Neural cell (in vitro differentiated cells): ENCODE results near the gene TOX2. TPM values are rescaled to one million over a fixed set of nuclear protein-coding genes. Genes with fewer than 3 reads are reported as not detected.

Experiments used
- H2AFZ ChIP-seq: fragments of 200-600, 300-800 bp; sonication (generic), shearing (Covaris generic); 2 replicates; pipeline ENCODE4 v1.6.0; 2014; ENCODE audit warnings: low read depth, mild to moderate bottlenecking, antibody characterized with exemption, low read length, moderate library complexity
- H3F3A ChIP-seq: fragments of 200-600 bp; shearing (Covaris generic); 2 replicates; pipeline ENCODE4 v1.6.1; 2016; ENCODE audit warnings: mild to moderate bottlenecking, moderate library complexity, mixed read lengths, antibody characterized with exemption, low read length; ENCODE audit not compliant: insufficient read depth, poor library complexity, severe bottlenecking
- H3K27ac ChIP-seq: fragments of 200-600, 300-800 bp; sonication (generic), shearing (Covaris generic); 2 replicates; pipeline ENCODE4 v1.5.1; 2014; ENCODE audit warnings: mild to moderate bottlenecking, low read length, moderate library complexity
- H3K27me3 ChIP-seq: fragments of 300-800, 200-600 bp; sonication (generic), shearing (Covaris generic); 2 replicates; pipeline ENCODE4 v1.6.0; 2014; ENCODE audit warnings: mild to moderate bottlenecking, low read depth, low read length, moderate library complexity; ENCODE audit not compliant: insufficient read depth
- H3K36me3 ChIP-seq: fragments of 300-800, 200-600 bp; sonication (generic), shearing (Covaris generic); 2 replicates; pipeline ENCODE4 v1.5.1; 2014; ENCODE audit warnings: mild to moderate bottlenecking, antibody characterized with exemption, low read length, moderate library complexity; ENCODE audit not compliant: insufficient read depth
- H3K4me2 ChIP-seq: fragments of 300-800, 200-600 bp; sonication (generic), shearing (Covaris generic); 2 replicates; pipeline ENCODE4 v1.6.0; 2014; ENCODE audit warnings: mild to moderate bottlenecking, low read length
- H3K4me3 ChIP-seq: fragments of 300-800, 200-600 bp; sonication (generic), shearing (Covaris generic); 2 replicates; pipeline ENCODE4 v1.5.1; 2014; ENCODE audit warnings: mild to moderate bottlenecking, low read length, moderate library complexity
- H3K79me2 ChIP-seq: fragments of 200-600 bp; shearing (Covaris generic); replicated peaks from 2 replicates; pipeline ENCODE4 v1.6.0; 2014; ENCODE audit warnings: mild to moderate bottlenecking, low read length, moderate library complexity; ENCODE audit not compliant: insufficient read depth
- H3K9ac ChIP-seq: fragments of 300-800, 200-600 bp; sonication (generic), shearing (Covaris generic); 2 replicates; pipeline ENCODE4 v1.6.1; 2016; ENCODE audit warnings: mild to moderate bottlenecking, low read length, mixed read lengths
- H3K9me2 ChIP-seq: fragments of 200-600 bp; shearing (Covaris generic); 2 replicates; pipeline ENCODE4 v1.6.1; 2016; ENCODE audit warnings: mild to moderate bottlenecking, low read length, mixed read lengths; ENCODE audit not compliant: insufficient read depth
- H3K9me3 ChIP-seq: fragments of 200-600, 300-800 bp; sonication (generic), shearing (Covaris generic); 2 replicates; pipeline ENCODE4 v1.6.1; 2016; ENCODE audit warnings: mild to moderate bottlenecking, mixed run types, low read length, moderate library complexity, mixed read lengths
- H4K20me1 ChIP-seq: fragments of 200-600 bp; shearing (Covaris generic); 2 replicates; pipeline ENCODE4 v1.6.1; 2016; ENCODE audit warnings: mild to moderate bottlenecking, mixed run types; ENCODE audit not compliant: insufficient read depth
- EP300 ChIP-seq: fragments of 450-650 bp; conservative IDR thresholded peaks from 2 replicates; pipeline ENCODE4 v1.6.1; 2014; ENCODE audit warnings: antibody characterized with exemption, mild to moderate bottlenecking, moderate library complexity; ENCODE audit not compliant: poor library complexity, severe bottlenecking
- EZH2 ChIP-seq: fragments of 200-600, 300-800 bp; shearing (Covaris generic), sonication (generic); IDR thresholded peaks from 2 replicates; pipeline ENCODE4 v1.6.1; 2014; ENCODE audit warnings: antibody characterized with exemption, low read length, borderline replicate concordance, mild to moderate bottlenecking; ENCODE audit not compliant: insufficient read depth, poor library complexity, severe bottlenecking
- MXI1 ChIP-seq: fragments of 450-650 bp; conservative IDR thresholded peaks from 2 replicates; pipeline ENCODE4 v1.6.1; 2014; ENCODE audit warnings: antibody characterized with exemption, mild to moderate bottlenecking; ENCODE audit not compliant: poor library complexity, severe bottlenecking
- POLR2AphosphoS5 ChIP-seq: IDR thresholded peaks from 2 replicates; pipeline ENCODE4 v1.6.1; 2012
- RAD21 ChIP-seq: fragments of 450-650 bp; conservative IDR thresholded peaks from 2 replicates; pipeline ENCODE4 v1.6.1; 2014; ENCODE audit warnings: antibody characterized with exemption, mild to moderate bottlenecking, moderate library complexity
- SMC3 ChIP-seq: fragments of 450-650 bp; conservative IDR thresholded peaks from 2 replicates; pipeline ENCODE4 v1.6.1; 2014; ENCODE audit warnings: antibody characterized with exemption, mild to moderate bottlenecking, moderate library complexity; ENCODE audit not compliant: poor library complexity
- TAF1 ChIP-seq: IDR thresholded peaks from 2 replicates; pipeline ENCODE4 v1.6.1; 2012; ENCODE audit warnings: low read depth
- polyA plus RNA-seq: library from polyadenylated mRNA; depleted of rRNA; stranded (reverse); fragments of >200 nt; gene quantifications from 2 replicates; pipeline ENCODE4 v1.2.3, GENCODE V29; 2014
- TF ChIP-seq, protein P1 (sequence below): fragments of 450-650 bp; IDR thresholded peaks from 2 replicates; pipeline ENCODE4 v1.5.1; 2014; ENCODE audit warnings: antibody characterized with exemption, mild to moderate bottlenecking, moderate library complexity; ENCODE audit not compliant: poor library complexity, severe bottlenecking
- TF ChIP-seq, protein P2 (sequence below): IDR thresholded peaks from 2 replicates; pipeline ENCODE4 v1.6.1; 2012; ENCODE audit warnings: borderline replicate concordance

TOX2 gene
- polyA plus RNA-seq, 1 donor from 2014 or later: 0.89 TPM

DNA sequence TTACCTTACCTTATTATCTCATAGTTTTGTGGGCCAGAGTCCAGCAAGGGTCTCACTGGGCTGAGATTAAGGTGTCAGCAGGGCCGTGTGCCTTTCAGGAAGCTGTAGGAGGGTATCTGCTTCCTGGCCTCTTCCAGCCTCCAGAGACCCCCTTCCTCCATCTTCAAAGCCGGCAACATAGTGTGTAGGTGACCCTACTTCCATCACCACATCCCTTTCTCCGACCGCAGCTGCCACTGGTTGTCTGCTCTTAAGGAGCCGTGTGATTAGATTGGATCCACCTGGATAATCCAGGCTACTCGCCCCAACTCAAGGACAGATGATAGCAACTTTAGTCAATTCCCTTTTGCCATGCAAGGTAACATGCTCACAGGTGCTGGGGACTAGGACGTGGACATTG lies 181.2 kb downstream of the TOX2 start:
- no peak for TF ChIP-seq EP300
- no peaks in the 10 kb centered on the region for H3F3A ChIP-seq
- no peaks in the 10 kb centered on the region for H3K9me2 ChIP-seq
- no peak overlapping the region for H3K4me3 ChIP-seq
- H3K79me2 ChIP-seq: no peaks in the 10 kb centered on the region
- no peaks in the 10 kb centered on the region for H3K36me3 ChIP-seq
- H3K27me3 ChIP-seq: no peaks in the 10 kb centered on the region
- H3K27ac ChIP-seq: no peak overlapping the region
- H3K9ac ChIP-seq: no peak overlapping the region
- no peak overlapping the region for H3K4me2 ChIP-seq
- no peaks in the 10 kb centered on the region for H4K20me1 ChIP-seq
- no peak overlapping the region for H2AFZ ChIP-seq
- no peaks in the 10 kb centered on the region for H3K9me3 ChIP-seq

DNA sequence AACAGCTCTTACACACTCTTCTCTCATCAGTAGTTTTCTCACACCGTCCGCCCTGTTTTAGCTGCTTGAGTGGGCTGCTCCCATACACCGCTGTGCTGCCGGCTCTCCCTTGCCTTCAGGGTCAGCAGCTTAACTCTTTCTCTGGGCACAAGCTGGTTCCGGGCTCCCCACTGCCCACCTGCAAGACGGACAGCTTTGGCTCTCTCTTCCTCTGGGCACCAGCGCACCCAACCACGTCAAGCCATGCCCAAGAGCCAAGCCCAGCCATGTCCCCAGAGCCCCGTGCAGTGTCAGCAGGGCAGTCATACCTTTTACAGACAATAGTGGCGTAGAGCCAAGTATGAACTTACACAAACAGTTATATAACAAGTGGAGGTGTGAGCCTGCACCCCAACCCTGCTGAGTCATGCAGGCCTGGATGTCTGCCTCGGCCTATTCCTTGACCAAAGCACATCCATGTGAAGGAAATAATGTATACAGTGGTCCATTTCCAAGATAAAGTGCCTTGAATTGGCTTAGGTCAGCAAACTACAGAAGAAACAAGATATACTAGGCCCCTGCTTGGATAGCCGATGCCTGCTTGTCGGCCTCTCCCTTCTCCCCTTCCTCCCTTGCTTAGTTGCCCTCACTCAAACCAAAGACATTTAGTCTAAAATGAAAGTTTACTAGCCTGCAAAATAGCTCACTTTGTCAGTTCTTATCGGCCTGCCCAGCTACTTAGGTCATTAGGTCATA lies 183.0 kb downstream of the TOX2 start:
- Histone ChIP-seq H2AFZ (no peak overlapping the region), H3K9me2 (no peaks in the 10 kb centered on the region), H3K4me2 (no peak overlapping the region), H3K4me3 (no peak overlapping the region), H4K20me1 (no peaks in the 10 kb centered on the region), H3K27me3 (no peaks in the 10 kb centered on the region), H3K36me3 (no peaks in the 10 kb centered on the region), H3K9me3 (no peaks in the 10 kb centered on the region), H3K9ac (no peak overlapping the region), H3K79me2 (no peaks in the 10 kb centered on the region), H3K27ac (no peak overlapping the region), H3F3A (no peaks in the 10 kb centered on the region)
- TF ChIP-seq RAD21: no peak
- TF ChIP-seq, protein P1, sequence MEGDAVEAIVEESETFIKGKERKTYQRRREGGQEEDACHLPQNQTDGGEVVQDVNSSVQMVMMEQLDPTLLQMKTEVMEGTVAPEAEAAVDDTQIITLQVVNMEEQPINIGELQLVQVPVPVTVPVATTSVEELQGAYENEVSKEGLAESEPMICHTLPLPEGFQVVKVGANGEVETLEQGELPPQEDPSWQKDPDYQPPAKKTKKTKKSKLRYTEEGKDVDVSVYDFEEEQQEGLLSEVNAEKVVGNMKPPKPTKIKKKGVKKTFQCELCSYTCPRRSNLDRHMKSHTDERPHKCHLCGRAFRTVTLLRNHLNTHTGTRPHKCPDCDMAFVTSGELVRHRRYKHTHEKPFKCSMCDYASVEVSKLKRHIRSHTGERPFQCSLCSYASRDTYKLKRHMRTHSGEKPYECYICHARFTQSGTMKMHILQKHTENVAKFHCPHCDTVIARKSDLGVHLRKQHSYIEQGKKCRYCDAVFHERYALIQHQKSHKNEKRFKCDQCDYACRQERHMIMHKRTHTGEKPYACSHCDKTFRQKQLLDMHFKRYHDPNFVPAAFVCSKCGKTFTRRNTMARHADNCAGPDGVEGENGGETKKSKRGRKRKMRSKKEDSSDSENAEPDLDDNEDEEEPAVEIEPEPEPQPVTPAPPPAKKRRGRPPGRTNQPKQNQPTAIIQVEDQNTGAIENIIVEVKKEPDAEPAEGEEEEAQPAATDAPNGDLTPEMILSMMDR: no peak
- TF ChIP-seq EP300: no peak
- no peak for TF ChIP-seq MXI1
- no peak for TF ChIP-seq SMC3
- no peak for TF ChIP-seq TAF1
- TF ChIP-seq EZH2: no peak
- no peak for TF ChIP-seq POLR2AphosphoS5
- TF ChIP-seq, protein P2, sequence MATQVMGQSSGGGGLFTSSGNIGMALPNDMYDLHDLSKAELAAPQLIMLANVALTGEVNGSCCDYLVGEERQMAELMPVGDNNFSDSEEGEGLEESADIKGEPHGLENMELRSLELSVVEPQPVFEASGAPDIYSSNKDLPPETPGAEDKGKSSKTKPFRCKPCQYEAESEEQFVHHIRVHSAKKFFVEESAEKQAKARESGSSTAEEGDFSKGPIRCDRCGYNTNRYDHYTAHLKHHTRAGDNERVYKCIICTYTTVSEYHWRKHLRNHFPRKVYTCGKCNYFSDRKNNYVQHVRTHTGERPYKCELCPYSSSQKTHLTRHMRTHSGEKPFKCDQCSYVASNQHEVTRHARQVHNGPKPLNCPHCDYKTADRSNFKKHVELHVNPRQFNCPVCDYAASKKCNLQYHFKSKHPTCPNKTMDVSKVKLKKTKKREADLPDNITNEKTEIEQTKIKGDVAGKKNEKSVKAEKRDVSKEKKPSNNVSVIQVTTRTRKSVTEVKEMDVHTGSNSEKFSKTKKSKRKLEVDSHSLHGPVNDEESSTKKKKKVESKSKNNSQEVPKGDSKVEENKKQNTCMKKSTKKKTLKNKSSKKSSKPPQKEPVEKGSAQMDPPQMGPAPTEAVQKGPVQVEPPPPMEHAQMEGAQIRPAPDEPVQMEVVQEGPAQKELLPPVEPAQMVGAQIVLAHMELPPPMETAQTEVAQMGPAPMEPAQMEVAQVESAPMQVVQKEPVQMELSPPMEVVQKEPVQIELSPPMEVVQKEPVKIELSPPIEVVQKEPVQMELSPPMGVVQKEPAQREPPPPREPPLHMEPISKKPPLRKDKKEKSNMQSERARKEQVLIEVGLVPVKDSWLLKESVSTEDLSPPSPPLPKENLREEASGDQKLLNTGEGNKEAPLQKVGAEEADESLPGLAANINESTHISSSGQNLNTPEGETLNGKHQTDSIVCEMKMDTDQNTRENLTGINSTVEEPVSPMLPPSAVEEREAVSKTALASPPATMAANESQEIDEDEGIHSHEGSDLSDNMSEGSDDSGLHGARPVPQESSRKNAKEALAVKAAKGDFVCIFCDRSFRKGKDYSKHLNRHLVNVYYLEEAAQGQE: no peak
